Glomerular visceral epithelial cell (primary cell): ENCODE results near the gene GULP1.
A peak's percentile ranks its signal among the peaks of the same experiment; 100 is the strongest.
"Not testable (repeated sequence)": the region's sequence is repeated elsewhere in the genome, so short reads cannot be mapped to it uniquely, and the experiment has no call there.

ENCODE experiments used
- DNase-seq: peaks from one replicate; pipeline ENCODE4 v3.0.0-alpha.2; 2016; ENCODE audit errors: extremely low spot score

GULP1 gene

DNA sequence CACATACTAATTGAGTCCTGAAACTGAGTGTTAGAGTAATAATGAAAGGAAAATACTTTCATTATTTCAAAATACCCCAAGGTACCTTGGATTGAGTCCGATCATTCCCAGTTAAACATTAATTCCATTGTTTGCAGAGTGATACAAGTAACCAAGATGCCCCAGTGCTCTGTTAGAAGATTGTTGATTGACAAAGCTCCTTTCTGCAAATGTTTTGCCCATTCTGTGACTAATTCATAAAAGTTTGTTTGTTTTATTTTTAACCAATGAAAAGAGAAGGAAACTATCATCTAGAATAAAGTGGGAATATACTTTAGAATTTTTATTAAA, 124.0 kb downstream of the GULP1 start:
- peak; percentile 61 for DNase-seq

DNA sequence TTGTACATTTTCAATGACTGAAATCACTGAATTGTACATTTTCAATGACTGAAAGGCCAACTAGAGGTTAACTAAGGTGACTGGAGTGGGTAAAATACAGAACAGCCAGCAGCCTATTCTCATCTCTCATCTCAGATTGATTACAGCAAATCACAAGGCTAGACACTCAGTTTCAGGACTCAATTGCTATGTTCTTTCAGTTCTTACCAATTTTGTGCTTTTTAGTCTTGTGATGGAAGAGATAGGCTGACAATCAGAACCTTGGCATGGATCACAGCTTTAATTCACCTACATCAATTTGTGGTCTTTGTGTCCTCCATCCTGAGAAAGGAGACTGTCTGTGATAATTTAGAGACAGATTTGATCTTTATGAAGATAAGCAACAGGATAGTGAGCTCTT, 124.7 kb downstream of the GULP1 start:
- DNase-seq: no peak

DNA sequence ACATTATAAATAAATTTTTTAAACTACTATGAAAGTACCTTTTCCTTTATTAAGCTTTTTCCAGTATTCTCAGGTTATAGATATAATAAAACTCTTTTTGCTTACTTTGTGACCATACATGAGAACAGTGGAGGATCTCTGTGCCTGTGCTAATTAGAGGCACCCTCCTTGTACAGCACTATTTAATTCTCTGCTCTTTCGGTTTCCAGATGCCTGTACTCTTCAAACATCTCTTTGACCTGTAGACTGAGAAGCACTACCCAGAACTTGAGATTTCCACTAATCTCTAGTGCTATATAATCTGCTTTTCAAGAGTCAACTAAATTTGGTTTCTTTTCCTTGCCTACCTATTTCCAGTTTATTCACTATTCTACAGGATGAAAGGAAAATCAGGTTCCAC, 131.1 kb downstream of the GULP1 start:
- DNase-seq: no peak

DNA sequence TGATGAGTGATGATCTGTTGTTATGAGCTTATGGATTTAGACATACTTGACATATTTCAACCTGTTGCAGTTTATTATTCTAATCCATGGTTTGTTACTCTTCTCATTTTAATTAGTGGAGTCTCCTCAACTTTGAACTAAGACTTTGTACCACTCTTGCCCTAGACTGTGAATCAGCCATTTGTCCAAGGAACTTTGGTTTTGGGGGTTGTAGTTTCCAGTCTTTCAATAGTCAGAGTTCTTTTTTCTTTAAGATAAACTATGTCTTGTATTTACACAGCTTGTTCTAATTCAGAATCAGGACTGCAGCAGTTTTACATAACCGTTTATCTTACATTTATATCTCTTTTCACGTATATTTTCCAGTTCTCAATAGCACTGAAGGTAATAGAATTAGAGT, 133.6 kb downstream of the GULP1 start:
- no peak for DNase-seq

DNA sequence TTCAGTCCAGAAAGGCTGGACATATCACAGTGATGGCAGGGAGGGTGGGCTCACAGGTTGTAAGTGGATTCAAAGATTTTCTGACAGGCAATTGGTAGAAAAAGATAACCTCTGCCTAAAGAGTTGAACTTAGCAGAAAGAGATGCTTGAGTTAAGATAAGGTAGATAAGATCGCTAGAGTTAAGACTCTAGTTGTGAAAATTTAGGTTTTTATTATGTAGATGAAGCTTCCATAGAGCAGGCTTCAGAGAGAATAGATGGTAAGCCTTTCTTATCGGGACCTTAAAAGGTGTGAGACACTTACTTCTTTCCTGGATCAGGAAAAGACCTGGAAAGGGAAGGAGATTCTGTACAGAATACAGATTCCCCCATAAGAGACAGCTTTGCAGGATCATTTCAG, 134.4 kb downstream of the GULP1 start:
- DNase-seq: no peak

DNA sequence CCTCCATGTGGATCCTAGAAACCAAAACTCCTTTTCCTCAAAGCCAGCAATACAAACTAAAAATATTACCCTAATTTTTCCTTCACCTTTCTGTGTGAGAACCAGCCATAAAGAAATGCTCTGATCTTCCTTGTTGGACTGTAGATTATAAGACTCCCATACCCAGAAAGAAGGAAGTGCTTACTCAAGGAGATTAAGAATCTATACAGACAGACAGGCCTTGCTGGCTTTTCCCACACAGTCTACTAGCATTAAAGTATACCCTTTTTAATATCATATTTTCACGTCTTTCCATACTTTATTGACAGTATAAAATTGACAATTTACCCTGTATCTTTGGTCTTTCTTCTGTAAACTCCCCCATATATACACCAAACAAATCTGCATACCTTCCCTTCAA, 139.0 kb downstream of the GULP1 start:
- no peak for DNase-seq

DNA sequence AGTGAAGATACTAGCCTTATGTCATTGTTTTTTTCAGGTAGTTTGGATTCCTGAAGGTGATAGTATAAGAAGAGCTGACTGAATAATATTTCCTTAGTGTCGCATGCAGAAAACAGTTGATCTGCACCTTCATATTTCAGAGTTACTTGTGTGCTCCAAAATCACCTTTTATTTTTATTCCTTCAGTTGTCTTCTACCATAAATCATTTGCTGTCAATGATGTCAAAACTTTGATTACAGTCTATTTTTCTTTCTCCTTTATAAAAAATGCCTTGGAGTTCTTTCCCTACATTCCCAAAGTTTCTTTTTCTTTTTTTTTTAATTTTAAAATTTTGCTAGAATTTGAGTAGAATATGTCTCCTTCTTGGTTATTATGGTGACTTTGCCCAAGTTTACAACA, 142.3 kb downstream of the GULP1 start:
- no peak for DNase-seq

DNA sequence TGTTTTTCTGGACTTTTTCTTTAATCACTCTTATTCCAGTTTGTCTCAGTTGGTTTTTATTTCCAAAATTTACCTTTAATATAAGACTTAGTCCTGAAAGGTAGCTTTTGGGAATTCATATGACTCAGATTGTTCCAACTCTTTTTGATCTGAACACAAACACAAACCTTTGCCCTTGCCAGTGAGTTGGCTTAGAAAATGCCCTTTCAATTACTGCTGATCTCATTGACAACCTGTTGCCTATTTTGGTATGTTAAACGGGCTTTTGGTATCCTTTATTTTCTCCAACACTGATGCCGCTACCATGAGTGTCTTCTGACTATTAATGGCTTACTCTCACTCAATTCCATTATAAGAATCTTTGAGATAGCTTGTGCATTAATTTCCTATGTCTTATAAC, 143.4 kb downstream of the GULP1 start:
- no peak for DNase-seq

DNA sequence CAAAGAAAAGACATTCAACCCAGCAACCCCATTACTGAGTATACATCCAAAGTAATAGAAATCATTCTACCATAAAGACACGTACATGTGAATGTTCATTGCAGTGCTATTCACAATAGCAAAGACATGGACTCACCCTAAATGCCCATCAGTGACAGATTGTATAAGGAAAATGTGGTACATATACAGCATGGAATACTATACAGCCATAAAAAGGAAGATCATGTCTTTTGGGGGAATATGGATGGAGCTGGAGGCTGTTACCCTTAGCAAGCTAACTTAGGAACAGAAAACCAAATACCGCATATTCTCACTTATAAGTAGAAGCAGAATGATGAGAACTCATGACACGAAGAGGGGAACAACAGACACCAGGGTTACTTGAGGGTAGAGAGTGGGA, 145.9 kb downstream of the GULP1 start:
- no peak for DNase-seq

DNA sequence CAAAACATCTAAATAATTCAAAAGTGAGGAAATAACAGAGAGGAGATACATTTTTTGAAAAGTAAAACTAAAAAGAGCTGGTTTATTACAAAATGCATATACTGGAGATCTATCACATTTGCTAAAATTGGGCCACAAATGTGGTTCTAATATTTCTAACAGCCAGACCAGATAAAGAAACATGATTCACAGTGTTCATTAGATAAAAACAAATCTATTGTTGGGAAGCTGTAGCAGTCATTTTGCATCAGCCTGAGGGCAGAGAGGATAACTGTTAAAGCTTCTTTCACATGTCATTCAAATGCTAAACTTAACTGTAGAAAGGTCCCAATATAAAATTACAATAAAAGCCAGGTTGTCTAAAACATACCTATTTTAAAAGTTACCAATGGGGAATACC, 148.3 kb downstream of the GULP1 start:
- DNase-seq: no peak

DNA sequence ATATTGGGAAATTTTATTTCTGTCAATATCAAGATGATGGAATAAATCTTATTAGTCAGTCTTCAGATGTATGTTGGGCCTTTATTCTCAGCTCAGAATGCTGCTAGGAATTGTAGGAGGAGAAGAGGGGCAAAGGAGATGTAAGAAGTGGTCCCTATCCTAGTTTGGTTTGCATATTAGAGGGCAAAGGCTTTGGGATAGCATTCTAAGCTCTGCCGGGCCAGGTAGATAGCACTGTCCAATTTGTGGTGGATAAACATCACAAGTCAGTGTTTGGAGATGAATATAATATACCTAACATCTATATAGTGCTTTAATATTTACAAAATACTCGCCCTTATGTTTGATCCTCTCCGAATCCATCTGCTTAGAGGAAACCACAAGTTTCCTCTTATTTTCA, 149.2 kb downstream of the GULP1 start:
- DNase-seq: no peak

DNA sequence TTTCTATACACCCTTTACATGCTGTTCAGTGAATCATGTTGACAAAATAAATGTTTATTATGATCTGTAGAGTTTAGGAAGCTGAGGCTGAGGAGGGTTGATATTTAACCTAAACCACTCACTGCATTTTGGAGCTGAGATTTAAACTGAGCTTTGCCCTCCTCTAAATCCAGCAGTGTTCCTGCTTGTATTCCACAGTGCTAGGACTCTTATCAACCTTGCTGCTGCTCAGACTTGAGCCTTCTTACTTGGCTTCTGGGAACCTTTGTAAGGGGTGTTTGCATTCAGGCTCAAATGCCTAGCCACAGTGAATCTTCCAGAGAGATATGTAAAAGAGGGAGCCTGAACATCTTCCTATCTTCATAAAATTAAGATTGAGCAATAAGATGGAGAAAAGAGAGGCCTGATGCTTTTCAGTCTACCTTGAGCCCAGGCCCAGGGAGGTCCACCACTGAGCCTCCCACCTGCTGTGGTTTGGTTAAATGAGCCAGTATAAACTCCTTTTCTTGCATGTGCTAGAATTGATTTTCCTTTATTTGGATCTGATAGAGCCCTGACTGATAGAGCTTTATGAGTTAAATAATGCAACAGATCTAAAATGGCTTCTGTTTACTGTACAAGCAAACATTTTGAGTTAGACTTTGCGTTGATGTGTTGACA, 149.7 kb downstream of the GULP1 start:
- no peak for DNase-seq

DNA sequence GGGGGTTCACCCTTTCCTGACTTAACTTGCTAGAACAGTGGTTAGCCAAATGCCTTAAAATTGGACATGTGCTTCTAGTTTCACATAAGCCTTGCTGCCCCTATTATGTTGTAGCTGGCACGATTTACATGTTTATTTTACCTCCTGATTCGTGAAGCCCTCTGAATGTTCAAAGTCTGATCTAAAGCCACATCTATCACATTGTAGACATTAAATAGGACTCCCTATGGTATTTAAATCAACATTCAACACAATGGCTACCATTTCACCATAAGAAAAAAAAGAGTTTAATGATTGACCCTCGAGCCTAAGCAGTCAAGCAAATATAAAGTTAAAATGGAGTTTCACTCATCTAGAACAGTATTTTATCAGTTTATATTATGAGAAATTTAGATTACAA, 151.5 kb downstream of the GULP1 start:
- peak; percentile 12 for DNase-seq

DNA sequence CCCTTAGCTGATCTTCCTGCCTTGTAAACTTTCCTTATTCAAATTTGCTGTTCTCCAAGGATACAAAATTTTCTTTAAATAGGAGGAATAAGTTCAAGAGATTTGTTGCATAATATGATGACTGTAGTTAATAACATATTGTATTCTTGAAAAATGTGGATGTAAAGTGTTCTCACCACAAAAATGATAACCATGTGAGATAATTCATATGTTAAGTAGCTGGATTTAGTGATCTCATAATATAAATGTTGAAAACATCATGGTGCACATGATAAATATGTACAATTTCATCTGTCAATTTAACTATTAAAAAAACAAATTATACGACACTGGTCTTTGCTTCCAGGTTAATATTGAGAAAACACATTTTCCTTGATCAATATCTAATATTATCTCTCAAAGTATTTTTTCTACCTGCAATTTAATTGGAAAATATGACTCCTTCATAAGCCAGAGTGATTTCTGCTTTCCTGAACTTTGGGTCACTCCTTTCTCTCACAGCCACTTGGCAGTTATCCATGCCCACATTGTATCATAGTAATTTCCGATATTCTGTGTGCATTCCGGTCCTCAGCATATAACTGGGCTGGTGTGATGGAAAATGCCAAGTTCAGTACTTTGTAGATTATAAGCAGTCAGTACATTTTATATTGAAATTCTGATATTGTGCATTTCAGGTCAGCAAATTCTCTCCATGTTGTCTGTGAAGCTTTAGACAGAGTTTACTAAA, 152.6 kb downstream of the GULP1 start:
- DNase-seq: peak; percentile 28

DNA sequence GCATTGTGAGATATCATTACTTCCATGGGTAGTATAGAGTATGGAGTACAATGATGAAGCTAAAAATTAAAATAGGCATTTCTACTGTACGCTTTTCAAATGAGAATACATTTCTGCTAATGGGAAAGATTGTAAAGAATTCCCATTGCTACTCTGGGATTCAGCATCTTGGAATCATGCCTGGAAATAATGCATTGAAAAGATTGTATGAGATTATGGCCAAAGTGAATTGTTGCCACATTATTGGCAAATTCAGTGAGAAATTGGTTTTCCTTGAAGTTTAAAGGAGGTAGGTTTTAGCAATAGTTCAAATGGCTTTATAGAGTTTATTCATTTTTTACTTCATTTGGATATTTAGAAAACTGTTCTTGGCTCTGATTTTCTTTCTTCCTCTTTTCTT, 157.9 kb downstream of the GULP1 start:
- DNase-seq: no peak

DNA sequence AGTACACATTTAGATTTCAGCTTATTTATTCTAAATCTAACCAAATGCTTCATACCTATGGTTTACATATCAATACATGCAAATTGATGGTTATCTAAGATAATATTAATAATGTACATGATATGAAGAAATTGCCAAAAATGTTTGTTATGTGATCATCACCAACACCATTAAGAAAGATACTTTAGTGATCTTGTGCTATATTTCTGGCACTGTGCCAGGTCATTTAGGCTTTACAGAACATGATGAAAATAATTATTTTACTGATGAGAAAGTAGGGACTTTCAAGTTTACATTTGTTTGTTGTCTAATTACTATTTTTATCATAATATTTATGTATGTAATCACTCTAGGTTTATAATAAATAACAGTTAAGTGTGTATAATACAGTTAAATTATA, 158.3 kb downstream of the GULP1 start:
- no peak for DNase-seq

DNA sequence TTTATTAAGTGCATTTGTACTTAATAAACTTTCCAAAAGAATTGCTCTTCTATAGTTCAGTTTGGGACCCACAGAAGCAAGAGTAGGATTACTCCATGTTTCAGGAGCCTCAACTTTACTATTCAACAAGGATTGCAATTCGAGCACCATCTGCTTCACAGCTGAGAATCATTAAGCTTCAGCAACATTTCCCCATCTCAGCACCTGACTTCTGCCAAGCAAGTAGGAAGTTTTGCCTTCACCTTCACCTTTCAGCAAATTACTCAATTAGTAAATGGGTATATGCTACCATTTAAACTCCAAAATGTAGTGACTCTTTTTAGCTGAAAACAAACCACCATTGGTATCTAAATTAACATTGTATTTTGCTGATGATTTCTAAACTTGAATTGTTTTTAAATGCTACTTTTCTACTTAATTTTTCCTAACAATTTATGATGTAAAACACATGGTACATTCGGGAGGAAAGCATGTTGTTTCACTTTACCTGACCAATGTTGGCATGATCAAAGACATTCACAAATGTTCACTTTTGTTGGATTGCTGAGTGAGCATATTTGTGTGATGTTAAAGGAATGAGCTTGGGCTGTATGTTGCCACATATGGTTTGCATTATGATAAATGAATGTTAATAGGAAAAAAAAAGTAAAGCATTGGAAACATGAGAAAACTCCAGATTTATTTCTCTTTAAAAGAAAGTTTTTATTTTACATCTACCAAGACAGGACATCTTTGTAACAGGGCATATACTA, 159.2 kb downstream of the GULP1 start:
- no peak for DNase-seq

DNA sequence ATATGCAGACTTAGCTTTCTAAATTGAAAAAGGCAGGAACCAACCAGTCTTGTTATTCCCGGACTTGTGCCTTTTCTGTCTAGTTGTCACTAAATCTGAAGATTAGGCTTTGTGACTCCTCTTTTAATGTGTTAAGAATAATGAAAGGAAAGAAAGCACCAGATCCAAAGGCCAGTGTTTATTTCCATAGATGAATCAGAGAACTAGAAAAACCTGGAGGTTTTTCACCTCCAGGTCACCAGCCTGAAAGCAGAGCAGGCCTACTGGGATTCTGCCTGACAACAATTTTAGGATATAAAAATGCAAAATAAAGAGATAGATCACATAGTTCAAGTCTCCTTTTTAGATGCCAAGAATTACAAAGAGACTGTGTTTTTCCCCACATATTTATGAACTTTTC, 160.4 kb downstream of the GULP1 start:
- no peak for DNase-seq

DNA sequence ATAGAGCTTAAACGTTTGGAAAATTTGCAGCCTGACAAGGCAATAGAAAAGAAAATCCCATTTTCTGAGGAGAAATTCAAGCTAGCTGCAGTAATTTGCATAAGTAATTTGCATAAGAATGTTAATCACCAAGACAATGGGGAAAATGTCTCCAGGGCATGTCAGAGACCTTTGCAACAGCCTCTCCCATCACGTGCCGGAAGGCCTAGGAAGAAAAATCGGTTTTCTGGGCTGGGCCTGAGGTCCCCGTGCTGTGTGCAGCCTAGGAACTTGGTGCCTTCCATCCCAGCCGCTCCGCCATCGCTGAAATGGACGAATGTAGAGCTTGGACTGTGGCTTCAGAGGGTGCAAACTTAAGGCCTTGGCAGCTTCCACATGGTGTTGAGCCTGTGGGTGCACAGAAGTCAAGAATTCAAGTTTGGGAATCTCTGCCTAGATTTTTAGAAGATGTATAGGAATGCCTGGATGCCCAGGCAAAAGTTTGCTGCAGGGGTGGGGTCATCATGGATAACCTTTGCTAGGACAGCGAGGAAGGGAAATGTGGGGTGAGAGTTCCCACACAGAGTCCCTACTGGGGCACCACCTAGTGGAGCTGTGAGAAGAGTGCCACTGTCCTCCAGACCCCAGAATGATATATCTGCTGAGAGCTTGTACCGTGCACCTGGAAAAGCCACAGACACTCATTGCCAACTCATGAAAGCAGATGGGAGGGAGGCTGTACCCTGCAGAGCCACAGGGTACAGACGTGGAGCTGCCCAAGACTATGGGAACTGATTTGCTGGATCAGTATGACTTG, 164.6 kb downstream of the GULP1 start:
- peak; percentile 13 for DNase-seq

DNA sequence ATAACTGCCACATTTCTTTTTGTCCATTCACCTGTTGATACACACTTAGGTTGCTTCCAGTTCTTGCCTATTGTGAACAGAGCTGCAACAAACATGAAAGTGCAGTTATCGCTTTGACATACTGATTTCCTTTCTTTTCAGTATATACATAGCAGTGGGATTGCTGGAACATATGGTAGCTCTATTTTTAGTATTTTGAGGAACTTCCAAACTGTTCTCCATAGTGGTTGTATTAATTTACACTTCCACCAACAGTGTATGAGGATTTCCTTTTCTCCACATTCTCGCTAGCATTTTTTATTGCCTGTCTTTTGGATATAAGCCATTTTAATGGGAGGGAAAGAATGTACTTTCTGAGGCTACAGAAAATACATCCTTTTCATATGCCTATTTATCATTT, 167.4 kb downstream of the GULP1 start:
- no peak for DNase-seq

DNA sequence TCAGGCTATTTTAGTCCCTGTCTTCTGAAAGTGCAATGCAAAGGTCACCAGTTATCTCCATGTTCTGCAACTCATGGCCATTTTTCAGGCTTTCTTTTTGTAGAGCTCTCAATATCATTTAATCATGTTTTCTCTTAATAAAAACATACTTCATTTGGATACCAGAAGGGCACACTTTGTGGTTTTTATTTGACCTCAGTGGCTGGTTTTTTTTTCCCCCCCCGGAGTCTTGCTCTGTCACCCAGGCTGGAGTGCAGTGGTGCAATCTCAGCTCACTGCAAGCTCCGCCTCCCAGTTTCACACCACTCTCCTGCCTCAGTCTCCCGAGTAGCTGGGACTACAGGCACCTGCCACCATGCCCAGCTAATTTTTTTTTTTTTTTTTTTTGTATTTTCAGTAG, 174.4 kb downstream of the GULP1 start:
- DNase-seq: not testable (repeated sequence)

DNA sequence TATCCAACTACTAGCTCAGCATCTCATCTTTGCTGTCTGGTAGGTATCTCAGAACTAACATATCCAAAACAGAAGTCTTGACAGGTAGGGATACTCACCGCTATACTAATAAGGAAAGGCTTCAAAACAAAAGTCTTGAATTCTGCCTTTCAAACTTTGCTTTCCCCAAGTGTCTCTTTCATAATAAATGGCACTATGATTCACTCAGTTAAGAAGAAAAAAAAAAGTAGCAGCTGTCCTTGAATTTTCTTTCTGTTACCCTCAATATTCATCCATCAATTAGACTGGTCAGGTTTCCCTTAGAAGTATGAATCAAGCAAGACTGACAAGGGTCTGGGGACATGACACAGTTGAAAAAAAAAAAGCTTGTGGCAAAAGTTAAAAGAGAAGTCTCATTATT, 175.1 kb downstream of the GULP1 start:
- DNase-seq: no peak
